Measurements from ENCODE around the gene MT1B. TPM values are rescaled to one million over a fixed set of nuclear protein-coding genes. Genes with fewer than 3 reads are reported as not detected.

MT1B gene
- total and polyA plus RNA-seq, 2 of the 13 experiments (the other 11 are each of a cell fraction or from before 2014, with no cell fraction given), result 0.89 TPM; not detected in 1

DNA sequence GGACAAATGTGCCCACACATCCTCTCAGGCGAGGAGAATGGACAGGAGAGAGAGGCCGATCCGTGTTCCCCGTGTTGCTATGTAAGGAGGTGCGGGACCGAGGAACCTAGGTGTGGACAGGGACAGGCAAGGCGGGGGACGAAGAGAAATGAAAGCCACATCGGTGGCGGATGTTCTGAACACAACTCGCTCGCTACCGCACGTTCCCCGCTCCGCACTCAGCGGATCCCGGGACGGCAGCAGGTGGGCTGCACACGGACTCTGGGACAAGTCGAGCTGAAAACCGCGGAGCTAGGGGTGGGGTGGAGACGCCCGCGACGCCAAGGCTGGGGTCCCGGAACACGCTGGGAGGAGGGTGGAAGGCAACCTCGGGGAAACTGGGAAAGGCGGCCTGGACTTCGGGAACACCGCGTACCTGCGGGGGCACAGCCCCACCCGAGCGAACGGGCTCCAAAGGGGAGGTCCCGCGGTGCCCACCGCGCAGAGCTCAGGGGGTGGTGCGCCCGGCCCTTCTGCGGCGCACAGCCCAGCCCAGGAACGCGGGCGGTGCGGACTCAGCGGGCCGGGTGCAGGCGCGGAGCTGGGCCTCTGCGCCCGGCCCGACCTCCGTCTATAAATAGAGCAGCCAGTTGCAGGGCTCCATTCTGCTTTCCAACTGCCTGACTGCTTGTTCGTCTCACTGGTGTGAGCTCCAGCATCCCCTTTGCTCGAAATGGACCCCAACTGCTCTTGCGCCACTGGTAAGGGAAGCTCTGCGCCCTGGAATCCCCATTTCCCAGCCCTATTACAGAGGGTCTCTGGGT, 26.3 kb upstream of the MT1B start, which contains the start of gene MT1E (continued):
- TF ChIP-seq KLF16 (CRISPR knock-in tag; IDR thresholded peaks at IDR 0.05), result peak in 1 of 2 experiments; percentile 47; a peak in 2 of 4 replicates
- TF ChIP-seq SUZ12 (IDR thresholded peaks at IDR 0.05; ENCODE audit: low read depth, low read length), result no peak
- TF ChIP-seq ZNF775 (CRISPR knock-in tag; IDR thresholded peaks at IDR 0.05; ENCODE audit: borderline replicate concordance), result no peak
- TF ChIP-seq, protein P1, sequence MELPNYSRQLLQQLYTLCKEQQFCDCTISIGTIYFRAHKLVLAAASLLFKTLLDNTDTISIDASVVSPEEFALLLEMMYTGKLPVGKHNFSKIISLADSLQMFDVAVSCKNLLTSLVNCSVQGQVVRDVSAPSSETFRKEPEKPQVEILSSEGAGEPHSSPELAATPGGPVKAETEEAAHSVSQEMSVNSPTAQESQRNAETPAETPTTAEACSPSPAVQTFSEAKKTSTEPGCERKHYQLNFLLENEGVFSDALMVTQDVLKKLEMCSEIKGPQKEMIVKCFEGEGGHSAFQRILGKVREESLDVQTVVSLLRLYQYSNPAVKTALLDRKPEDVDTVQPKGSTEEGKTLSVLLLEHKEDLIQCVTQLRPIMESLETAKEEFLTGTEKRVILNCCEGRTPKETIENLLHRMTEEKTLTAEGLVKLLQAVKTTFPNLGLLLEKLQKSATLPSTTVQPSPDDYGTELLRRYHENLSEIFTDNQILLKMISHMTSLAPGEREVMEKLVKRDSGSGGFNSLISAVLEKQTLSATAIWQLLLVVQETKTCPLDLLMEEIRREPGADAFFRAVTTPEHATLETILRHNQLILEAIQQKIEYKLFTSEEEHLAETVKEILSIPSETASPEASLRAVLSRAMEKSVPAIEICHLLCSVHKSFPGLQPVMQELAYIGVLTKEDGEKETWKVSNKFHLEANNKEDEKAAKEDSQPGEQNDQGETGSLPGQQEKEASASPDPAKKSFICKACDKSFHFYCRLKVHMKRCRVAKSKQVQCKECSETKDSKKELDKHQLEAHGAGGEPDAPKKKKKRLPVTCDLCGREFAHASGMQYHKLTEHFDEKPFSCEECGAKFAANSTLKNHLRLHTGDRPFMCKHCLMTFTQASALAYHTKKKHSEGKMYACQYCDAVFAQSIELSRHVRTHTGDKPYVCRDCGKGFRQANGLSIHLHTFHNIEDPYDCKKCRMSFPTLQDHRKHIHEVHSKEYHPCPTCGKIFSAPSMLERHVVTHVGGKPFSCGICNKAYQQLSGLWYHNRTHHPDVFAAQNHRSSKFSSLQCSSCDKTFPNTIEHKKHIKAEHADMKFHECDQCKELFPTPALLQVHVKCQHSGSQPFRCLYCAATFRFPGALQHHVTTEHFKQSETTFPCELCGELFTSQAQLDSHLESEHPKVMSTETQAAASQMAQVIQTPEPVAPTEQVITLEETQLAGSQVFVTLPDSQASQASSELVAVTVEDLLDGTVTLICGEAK (IDR thresholded peaks at IDR 0.05), result no peak
- TF ChIP-seq, protein P1 (CRISPR knock-in tag; IDR thresholded peaks at IDR 0.05), result 0 out of 2 replicates have a peak, but pooled peaks have one; percentile 22
- TF ChIP-seq, protein P2, sequence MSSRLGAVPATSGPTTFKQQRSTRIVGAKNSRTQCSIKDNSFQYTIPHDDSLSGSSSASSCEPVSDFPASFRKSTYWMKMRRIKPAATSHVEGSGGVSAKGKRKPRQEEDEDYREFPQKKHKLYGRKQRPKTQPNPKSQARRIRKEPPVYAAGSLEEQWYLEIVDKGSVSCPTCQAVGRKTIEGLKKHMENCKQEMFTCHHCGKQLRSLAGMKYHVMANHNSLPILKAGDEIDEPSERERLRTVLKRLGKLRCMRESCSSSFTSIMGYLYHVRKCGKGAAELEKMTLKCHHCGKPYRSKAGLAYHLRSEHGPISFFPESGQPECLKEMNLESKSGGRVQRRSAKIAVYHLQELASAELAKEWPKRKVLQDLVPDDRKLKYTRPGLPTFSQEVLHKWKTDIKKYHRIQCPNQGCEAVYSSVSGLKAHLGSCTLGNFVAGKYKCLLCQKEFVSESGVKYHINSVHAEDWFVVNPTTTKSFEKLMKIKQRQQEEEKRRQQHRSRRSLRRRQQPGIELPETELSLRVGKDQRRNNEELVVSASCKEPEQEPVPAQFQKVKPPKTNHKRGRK (CRISPR knock-in tag; IDR thresholded peaks at IDR 0.05), result no peak
- no peak; the same call in 1 of the 2 replicates for TF ChIP-seq KLF12 (CRISPR knock-in tag; IDR thresholded peaks at IDR 0.05; ENCODE audit: borderline replicate concordance)
- TF ChIP-seq, protein P3, sequence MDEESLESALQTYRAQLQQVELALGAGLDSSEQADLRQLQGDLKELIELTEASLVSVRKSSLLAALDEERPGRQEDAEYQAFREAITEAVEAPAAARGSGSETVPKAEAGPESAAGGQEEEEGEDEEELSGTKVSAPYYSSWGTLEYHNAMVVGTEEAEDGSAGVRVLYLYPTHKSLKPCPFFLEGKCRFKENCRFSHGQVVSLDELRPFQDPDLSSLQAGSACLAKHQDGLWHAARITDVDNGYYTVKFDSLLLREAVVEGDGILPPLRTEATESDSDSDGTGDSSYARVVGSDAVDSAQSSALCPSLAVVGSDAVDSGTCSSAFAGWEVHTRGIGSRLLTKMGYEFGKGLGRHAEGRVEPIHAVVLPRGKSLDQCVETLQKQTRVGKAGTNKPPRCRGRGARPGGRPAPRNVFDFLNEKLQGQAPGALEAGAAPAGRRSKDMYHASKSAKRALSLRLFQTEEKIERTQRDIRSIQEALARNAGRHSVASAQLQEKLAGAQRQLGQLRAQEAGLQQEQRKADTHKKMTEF (CRISPR knock-in tag; IDR thresholded peaks at IDR 0.05), result no peak; the same call in none of the 2 replicates
- TF ChIP-seq ZNF205 (CRISPR knock-in tag; IDR thresholded peaks at IDR 0.05), result peak; percentile 19; the same call in 1 of the 2 replicates
- no peak for TF ChIP-seq ZNF781 (CRISPR knock-in tag; IDR thresholded peaks at IDR 0.05; ENCODE audit: borderline replicate concordance, not compliant biosample characterization)
- TF ChIP-seq ZNF777 (CRISPR knock-in tag; IDR thresholded peaks at IDR 0.05), result peak; percentile 84
- TF ChIP-seq ZNF337 (CRISPR knock-in tag; IDR thresholded peaks at IDR 0.05; ENCODE audit: borderline replicate concordance, low read depth), result peak; percentile 39; the same call in 1 of the 2 replicates
- TF ChIP-seq, protein P4, sequence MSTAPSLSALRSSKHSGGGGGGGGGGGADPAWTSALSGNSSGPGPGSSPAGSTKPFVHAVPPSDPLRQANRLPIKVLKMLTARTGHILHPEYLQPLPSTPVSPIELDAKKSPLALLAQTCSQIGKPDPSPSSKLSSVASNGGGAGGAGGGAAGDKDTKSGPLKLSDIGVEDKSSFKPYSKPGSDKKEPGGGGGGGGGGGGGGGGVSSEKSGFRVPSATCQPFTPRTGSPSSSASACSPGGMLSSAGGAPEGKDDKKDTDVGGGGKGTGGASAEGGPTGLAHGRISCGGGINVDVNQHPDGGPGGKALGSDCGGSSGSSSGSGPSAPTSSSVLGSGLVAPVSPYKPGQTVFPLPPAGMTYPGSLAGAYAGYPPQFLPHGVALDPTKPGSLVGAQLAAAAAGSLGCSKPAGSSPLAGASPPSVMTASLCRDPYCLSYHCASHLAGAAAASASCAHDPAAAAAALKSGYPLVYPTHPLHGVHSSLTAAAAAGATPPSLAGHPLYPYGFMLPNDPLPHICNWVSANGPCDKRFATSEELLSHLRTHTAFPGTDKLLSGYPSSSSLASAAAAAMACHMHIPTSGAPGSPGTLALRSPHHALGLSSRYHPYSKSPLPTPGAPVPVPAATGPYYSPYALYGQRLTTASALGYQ (CRISPR knock-in tag; IDR thresholded peaks at IDR 0.05), result no peak
- no peak for TF ChIP-seq ZNF674 (CRISPR knock-in tag; IDR thresholded peaks at IDR 0.05; ENCODE audit: low read depth)
